KMS-11 (cell line): ENCODE data around the gene STAC.

Experiments
- H2AFZ ChIP-seq: fragments of 200-600 bp; sonication (generic); 2 replicates; pipeline ENCODE4 v1.6.1; 2016; ENCODE audit warnings: antibody characterized with exemption, mixed run types, low read depth
- H3K27ac ChIP-seq: fragments of 200-600 bp; sonication (generic); 2 replicates; pipeline ENCODE4 v1.6.1; 2016; ENCODE audit warnings: mild to moderate bottlenecking, mixed run types
- H3K27me3 ChIP-seq: fragments of 200-600 bp; sonication (generic); 2 replicates; pipeline ENCODE4 v1.6.1; 2017; ENCODE audit warnings: mild to moderate bottlenecking, low read depth, mixed run types, moderate library complexity; ENCODE audit not compliant: insufficient read depth
- H3K36me3 ChIP-seq: fragments of 200-600 bp; sonication (generic); 2 replicates; pipeline ENCODE4 v1.6.1; 2017; ENCODE audit warnings: mild to moderate bottlenecking, mixed run types; ENCODE audit not compliant: insufficient read depth
- H3K4me1 ChIP-seq: fragments of 200-600 bp; sonication (generic); 2 replicates; pipeline ENCODE4 v1.6.1; 2016; ENCODE audit warnings: mild to moderate bottlenecking, low read depth, mixed run types; ENCODE audit not compliant: poor library complexity, severe bottlenecking
- H3K4me2 ChIP-seq: fragments of 200-600 bp; sonication (generic); 2 replicates; pipeline ENCODE4 v1.7.0; 2016; ENCODE audit warnings: mild to moderate bottlenecking, mixed run types
- H3K4me3 ChIP-seq: fragments of 200-600 bp; sonication (generic); IDR thresholded peaks from 2 replicates; pipeline ENCODE4 v1.6.1; 2017; ENCODE audit warnings: low read depth, low read length, mixed read lengths; ENCODE audit not compliant: insufficient read depth
- H3K79me2 ChIP-seq: fragments of 200-600 bp; sonication (generic); 2 replicates; pipeline ENCODE4 v1.6.1; 2016; ENCODE audit warnings: low read depth, mixed run types; ENCODE audit not compliant: insufficient read depth
- H3K9ac ChIP-seq: fragments of 200-600 bp; sonication (generic); 2 replicates; pipeline ENCODE4 v1.6.1; 2016; ENCODE audit warnings: mild to moderate bottlenecking, mixed run types
- H4K20me1 ChIP-seq: fragments of 200-600 bp; sonication (generic); 2 replicates; pipeline ENCODE4 v1.6.1; 2016; ENCODE audit warnings: mild to moderate bottlenecking, mixed run types; ENCODE audit not compliant: insufficient read depth
- CTCF ChIP-seq: fragments of 200-600 bp; sonication (generic); conservative IDR thresholded peaks from 2 replicates; pipeline ENCODE4 v1.6.1; 2017; ENCODE audit warnings: low read depth, mild to moderate bottlenecking, antibody characterized with exemption, low read length, moderate library complexity, mixed read lengths

STAC gene

GRCh38 chr3:36538136-36538749 is 157.9 kb downstream of the STAC start:
- Histone ChIP-seq H3K9ac (no peak overlapping the region), H3K79me2 (no peaks in the 10 kb centered on the region), H3K4me2 (no peak overlapping the region), H2AFZ (no peak overlapping the region), H4K20me1 (no peaks in the 10 kb centered on the region), H3K4me1 (no peaks in the 10 kb centered on the region), H3K27me3 (no peaks in the 10 kb centered on the region), H3K27ac (no peak overlapping the region), H3K36me3 (no peaks in the 10 kb centered on the region), H3K4me3 (no peak overlapping the region)
- no peak for TF ChIP-seq CTCF

GRCh38 chr3:36540888-36541518 is 160.7 kb downstream of the STAC start:
- peak; percentile 47; the same call in 1 of the 2 replicates for TF ChIP-seq CTCF
- Histone ChIP-seq H3K36me3 (no peaks in the 10 kb centered on the region), H4K20me1 (no peaks in the 10 kb centered on the region), H3K4me2 (no peak overlapping the region), H3K79me2 (no peaks in the 10 kb centered on the region), H2AFZ (no peak overlapping the region), H3K27me3 (no peaks in the 10 kb centered on the region), H3K27ac (no peak overlapping the region), H3K4me3 (no peak overlapping the region), H3K9ac (no peak overlapping the region), H3K4me1 (no peaks in the 10 kb centered on the region)

- Histone ChIP-seq H3K4me3 (no peak overlapping the region), H4K20me1 (no peaks in the 10 kb centered on the region), H3K36me3 (no peaks in the 10 kb centered on the region), H3K79me2 (no peaks in the 10 kb centered on the region), H3K27ac (no peak overlapping the region), H3K9ac (no peak overlapping the region), H3K27me3 (no peaks in the 10 kb centered on the region), H3K4me1 (no peaks in the 10 kb centered on the region), H3K4me2 (no peak overlapping the region), H2AFZ (no peak overlapping the region)
- no peak for TF ChIP-seq CTCF
Observed at GRCh38 chr3:36542186-36542585, 161.9 kb downstream of the STAC start.

- no peaks in the 10 kb centered on the region for H3K79me2 ChIP-seq
- no peak for TF ChIP-seq CTCF
- H3K9ac ChIP-seq = no peak overlapping the region
Observed at GRCh38 chr3:36543276-36543997, 163.1 kb downstream of the STAC start.

More at GRCh38 chr3:36543276-36543997, 163.1 kb downstream of the STAC start:
- H3K4me1 ChIP-seq = no peaks in the 10 kb centered on the region
- no peak overlapping the region for H3K4me2 ChIP-seq
- no peak overlapping the region for H3K4me3 ChIP-seq
- no peaks in the 10 kb centered on the region for H4K20me1 ChIP-seq
- H3K36me3 ChIP-seq = no peaks in the 10 kb centered on the region
- H3K27ac ChIP-seq = no peak overlapping the region
- no peaks in the 10 kb centered on the region for H3K27me3 ChIP-seq
- no peak overlapping the region for H2AFZ ChIP-seq
